ENCODE results near the gene AGMO.

DNA sequence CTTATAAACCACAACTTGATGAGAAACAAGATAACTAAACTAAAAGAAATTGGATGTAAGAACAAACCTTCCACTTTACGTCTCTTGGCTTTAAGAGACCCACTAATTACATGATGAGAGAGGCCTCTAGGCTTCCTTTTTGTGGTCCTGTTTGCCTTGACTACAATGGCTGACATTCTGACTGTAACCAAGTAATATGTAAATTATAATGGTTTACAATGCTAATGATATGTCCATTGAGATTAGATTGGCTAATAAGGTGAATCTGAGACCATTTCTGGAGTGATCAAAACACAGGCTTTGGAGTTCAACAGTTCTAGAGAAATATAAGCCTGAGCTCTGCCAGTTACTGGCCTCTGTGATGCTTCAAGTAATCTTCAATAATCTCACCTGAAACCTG is 39.4 kb upstream of the AGMO start:
- TF ChIP-seq CTCF (IDR thresholded peaks at IDR 0.05; ENCODE audit: low read depth, low read length): no peak
- no peak for TF ChIP-seq EZH2phosphoT487 (IDR thresholded peaks at IDR 0.05; ENCODE audit: low read depth)

All from OCI-LY3 (cell line).